Neuronal stem cell (in vitro differentiated cells): ENCODE results near the gene LAMB4.
A peak's percentile ranks its signal among the peaks of the same experiment; 100 is the strongest.

Source experiments
- DNase-seq: peaks from one replicate; pipeline ENCODE4 v3.0.0-alpha.2; 2013; ENCODE audit warnings: low spot score
- H2AFZ ChIP-seq: one replicate; pipeline ENCODE4 v1.6.1; 2013; ENCODE audit warnings: mild to moderate bottlenecking, low read length, inconsistent platforms
- H2AK5ac ChIP-seq: 2 replicates; pipeline ENCODE4 v1.6.1; 2013; ENCODE audit warnings: low read depth, mild to moderate bottlenecking, inconsistent platforms, low read length, moderate library complexity, mixed read lengths
- H2BK120ac ChIP-seq: 2 replicates; pipeline ENCODE4 v1.6.1; 2013; ENCODE audit warnings: low read depth, mild to moderate bottlenecking, inconsistent platforms, low read length, moderate library complexity, mixed read lengths
- H2BK12ac ChIP-seq: one replicate; pipeline ENCODE4 v1.6.1; 2013; ENCODE audit warnings: low read length, inconsistent platforms
- H2BK15ac ChIP-seq: 2 replicates; pipeline ENCODE4 v1.6.1; 2013; ENCODE audit warnings: mild to moderate bottlenecking, low read length, inconsistent platforms, mixed read lengths
- H2BK5ac ChIP-seq: one replicate; pipeline ENCODE4 v1.6.1; 2013; ENCODE audit warnings: inconsistent platforms, mild to moderate bottlenecking, low read length, moderate library complexity
- H3K14ac ChIP-seq: one replicate; pipeline ENCODE4 v1.6.1; 2013; ENCODE audit warnings: low read length, inconsistent platforms
- H3K18ac ChIP-seq: 2 replicates; pipeline ENCODE4 v1.6.1; 2013; ENCODE audit warnings: low read length, inconsistent platforms
- H3K23ac ChIP-seq: 2 replicates; pipeline ENCODE4 v1.6.1; 2013; ENCODE audit warnings: low read depth, mild to moderate bottlenecking, mixed read lengths, low read length, inconsistent platforms; ENCODE audit not compliant: poor library complexity
- H3K27ac ChIP-seq: replicated peaks from 3 replicates; pipeline ENCODE4 v1.5.1; 2013; ENCODE audit warnings: low read length, inconsistent platforms
- H3K27me3 ChIP-seq, 3 experiments: 2 replicates each; pipeline ENCODE4 v1.6.1; 2013; ENCODE audit warnings: low read length in 3 of 3, mild to moderate bottlenecking in 2 of 3, inconsistent platforms in 1 of 3, low read depth in 1 of 3, mixed read lengths in 1 of 3, moderate library complexity in 1 of 3; ENCODE audit not compliant: control insufficient read depth in 3 of 3, insufficient read depth in 3 of 3
- H3K36me3 ChIP-seq, 2 donors: replicated peaks in 1 of 2; 2 replicates each; pipeline ENCODE4 v1.6.1; 2013; ENCODE audit warnings: low read length in 2 of 2; ENCODE audit not compliant: control insufficient read depth in 2 of 2, insufficient read depth in 2 of 2
- H3K4ac ChIP-seq: 2 replicates; pipeline ENCODE4 v1.6.1; 2013; ENCODE audit warnings: inconsistent platforms, mild to moderate bottlenecking, low read length, moderate library complexity
- H3K4me1 ChIP-seq, 2 donors: 1 replicate in 1 of 2; 2 replicates in 1 of 2; pipeline ENCODE4 v1.6.1; 2013; ENCODE audit warnings: low read length in 2 of 2, low read depth in 1 of 2; ENCODE audit not compliant: control insufficient read depth in 2 of 2, insufficient read depth in 1 of 2
- H3K4me2 ChIP-seq: one replicate; pipeline ENCODE4 v1.6.1; 2013; ENCODE audit warnings: mild to moderate bottlenecking, low read length, inconsistent platforms; ENCODE audit not compliant: insufficient read depth, poor library complexity, severe bottlenecking
- H3K4me3 ChIP-seq, 2 donors: 2 replicates each; pipeline ENCODE4 v1.5.1; 2013; ENCODE audit warnings: low read length in 2 of 2, mild to moderate bottlenecking in 2 of 2, inconsistent platforms in 1 of 2, moderate library complexity in 1 of 2
- H3K79me1 ChIP-seq: one replicate; pipeline ENCODE4 v1.6.1; 2013; ENCODE audit warnings: low read depth, mild to moderate bottlenecking, inconsistent platforms, low read length, moderate library complexity
- H3K9ac ChIP-seq: one replicate; pipeline ENCODE4 v1.6.1; 2013; ENCODE audit warnings: mild to moderate bottlenecking, low read depth, low read length, inconsistent platforms; ENCODE audit not compliant: poor library complexity
- H3K9me3 ChIP-seq, 2 donors: replicated peaks in 1 of 2; 2 replicates each; pipeline versions ENCODE3 to v1.6.1; 2013; ENCODE audit warnings: low read length in 2 of 2, mild to moderate bottlenecking in 2 of 2, inconsistent platforms in 1 of 2, low read depth in 1 of 2, mixed read lengths in 1 of 2, moderate library complexity in 1 of 2; ENCODE audit not compliant: control insufficient read depth in 2 of 2, insufficient read depth in 1 of 2
- H4K8ac ChIP-seq: one replicate; pipeline ENCODE4 v1.6.1; 2013; ENCODE audit warnings: low read depth, mild to moderate bottlenecking, inconsistent platforms, low read length, moderate library complexity
- H4K91ac ChIP-seq: one replicate; pipeline ENCODE4 v1.6.1; 2013; ENCODE audit warnings: low read length, low read depth, mild to moderate bottlenecking, inconsistent platforms; ENCODE audit not compliant: poor library complexity
- WGBS, 2 donors: extraction: QIAGEN DNeasy Blood & Tissue Kit; methylation state at CpG; one replicate each; pipeline ENCODE4 v1.1.7; 2013; ENCODE audit warnings: missing lambda C conversion rate in 2 of 2, mixed read lengths in 1 of 2; ENCODE audit not compliant: insufficient read length in 2 of 2, insufficient replicate concordance in 1 of 2; ENCODE audit errors: extremely low coverage in 2 of 2; 5-methylcytosine and 5-hydroxymethylcytosine counted together

The LAMB4 gene

GRCh38 chr7:107982042-107982840 is 147.9 kb downstream of the LAMB4 start:
- H2AFZ ChIP-seq: peak overlapping the region; percentile 32
- H2BK12ac ChIP-seq: no peak overlapping the region
- H2BK120ac ChIP-seq: no peak overlapping the region
- no peak overlapping the region for H3K4me2 ChIP-seq
- H2BK5ac ChIP-seq: no peak overlapping the region
- no peak overlapping the region for H3K23ac ChIP-seq
- H4K91ac ChIP-seq: no peak overlapping the region
- DNase-seq: no peak
- no peak overlapping the region for H2AK5ac ChIP-seq
- H3K27me3 ChIP-seq: no peaks in the 10 kb centered on the region
- H3K4me1 ChIP-seq: peaks cover 0 to 7% of the 10 kb centered on the region in 2 donors
- H4K8ac ChIP-seq: no peak overlapping the region
- H3K79me1 ChIP-seq: no peaks in the 10 kb centered on the region
- WGBS, 2 donors: no CpG with 5 or more reads among the region's 9 CpGs
- H3K4ac ChIP-seq: no peak overlapping the region
- H3K14ac ChIP-seq: no peak overlapping the region
- no peak overlapping the region for H3K27ac ChIP-seq
- no peaks in the 10 kb centered on the region for H3K9me3 ChIP-seq
- H2BK15ac ChIP-seq: no peak overlapping the region
- H3K9ac ChIP-seq: no peak overlapping the region
- H3K4me3 ChIP-seq: no peak overlapping the region
- H3K18ac ChIP-seq: no peak overlapping the region
- peaks cover 18 to 64% of the 10 kb centered on the region in 2 donors for H3K36me3 ChIP-seq

- Histone ChIP-seq H3K79me1 (no peaks in the 10 kb centered on the region), H2BK120ac (no peak overlapping the region), H2BK5ac (no peak overlapping the region), H2AK5ac (no peak overlapping the region), H4K8ac (no peak overlapping the region), H3K27ac (no peak overlapping the region), H2AFZ (no peak overlapping the region), H3K4me1 (peaks cover 0 to 7% of the 10 kb centered on the region in 2 donors), H2BK12ac (no peak overlapping the region), H3K4me2 (no peak overlapping the region), H3K23ac (no peak overlapping the region), H3K36me3 (peaks cover 18 to 64% of the 10 kb centered on the region in 2 donors), H2BK15ac (no peak overlapping the region), H3K9me3 (no peaks in the 10 kb centered on the region), H3K4me3 (no peak overlapping the region), H3K14ac (no peak overlapping the region), H3K27me3 (no peaks in the 10 kb centered on the region), H4K91ac (no peak overlapping the region), H3K4ac (no peak overlapping the region), H3K9ac (no peak overlapping the region), H3K18ac (no peak overlapping the region)
- DNase-seq: no peak
- WGBS, 2 donors: no CpG with 5 or more reads among the region's 4 CpGs
These were observed 148.7 kb downstream of the LAMB4 start for GRCh38 chr7:107981466-107981865.

GRCh38 chr7:107980671-107981190 is 149.4 kb downstream of the LAMB4 start:
- DNase-seq: no peak
- Histone ChIP-seq H2BK12ac (no peak overlapping the region), H3K4me2 (no peak overlapping the region), H3K79me1 (no peaks in the 10 kb centered on the region), H2AFZ (no peak overlapping the region), H3K9ac (no peak overlapping the region), H3K9me3 (no peaks in the 10 kb centered on the region), H3K27ac (no peak overlapping the region), H3K18ac (no peak overlapping the region), H2AK5ac (no peak overlapping the region), H4K91ac (no peak overlapping the region), H2BK120ac (no peak overlapping the region), H3K14ac (no peak overlapping the region), H3K4me3 (no peak overlapping the region), H2BK15ac (no peak overlapping the region), H3K23ac (no peak overlapping the region), H4K8ac (no peak overlapping the region), H3K4me1 (peaks cover 0 to 7% of the 10 kb centered on the region in 2 donors), H3K27me3 (no peaks in the 10 kb centered on the region), H2BK5ac (no peak overlapping the region), H3K36me3 (peaks cover 24 to 67% of the 10 kb centered on the region in 2 donors), H3K4ac (no peak overlapping the region)
- WGBS, 2 donors: no CpG with 5 or more reads among the region's 8 CpGs

- no peak overlapping the region for H3K4ac ChIP-seq
- H3K27me3 ChIP-seq: no peaks in the 10 kb centered on the region
- no peak overlapping the region for H3K18ac ChIP-seq
- H3K36me3 ChIP-seq: peaks cover 28 to 71% of the 10 kb centered on the region in 2 donors
- H2BK15ac ChIP-seq: no peak overlapping the region
- H3K14ac ChIP-seq: no peak overlapping the region
- H3K27ac ChIP-seq: no peak overlapping the region
- no peak for DNase-seq
- no peak overlapping the region for H2AFZ ChIP-seq
- no peaks in the 10 kb centered on the region for H3K9me3 ChIP-seq
- no CpG with 5 or more reads among the region's 3 CpGs for WGBS, 2 donors
- H3K4me2 ChIP-seq: no peak overlapping the region
- no peak overlapping the region for H3K9ac ChIP-seq
- H3K79me1 ChIP-seq: no peaks in the 10 kb centered on the region
- H3K4me1 ChIP-seq: peaks cover 0 to 7% of the 10 kb centered on the region in 2 donors
- H3K23ac ChIP-seq: no peak overlapping the region
- H4K8ac ChIP-seq: no peak overlapping the region
- no peak overlapping the region for H3K4me3 ChIP-seq
- H2AK5ac ChIP-seq: no peak overlapping the region
- no peak overlapping the region for H2BK5ac ChIP-seq
- no peak overlapping the region for H2BK12ac ChIP-seq
- H2BK120ac ChIP-seq: no peak overlapping the region
- H4K91ac ChIP-seq: no peak overlapping the region
These were observed 150.0 kb downstream of the LAMB4 start for GRCh38 chr7:107980171-107980570.
